T-helper 2 cell (primary cell): ENCODE measurements around the gene C1orf87.
"Not testable (repeated sequence)": the region's sequence is repeated elsewhere in the genome, so short reads cannot be mapped to it uniquely, and the experiment has no call there.

Source experiments
- DNase-seq, 5 experiments: peaks; one replicate each; pipeline versions ENCODE4 v3.0.0 to v3.0.0-alpha.2; 2012 to 2022

Gene C1orf87

GRCh38 chr1:59992040-59992820, 81.3 kb downstream of the C1orf87 start:
- DNase-seq: no peak

- no peak for DNase-seq
Observed at GRCh38 chr1:59990470-59990869, 83.1 kb downstream of the C1orf87 start.

GRCh38 chr1:59986516-59987310, 86.9 kb downstream of the C1orf87 start:
- DNase-seq: no peak

GRCh38 chr1:59985911-59986515, 87.6 kb downstream of the C1orf87 start:
- DNase-seq: no peak

GRCh38 chr1:59979666-59980065, 93.9 kb downstream of the C1orf87 start:
- DNase-seq: no peak

GRCh38 chr1:59978511-59978910, 95.1 kb downstream of the C1orf87 start:
- no peak for DNase-seq

- no peak for DNase-seq
Observed at GRCh38 chr1:59978026-59978425, 95.5 kb downstream of the C1orf87 start.

- DNase-seq: no peak
Observed at GRCh38 chr1:59977075-59977410, 96.5 kb downstream of the C1orf87 start.

- peak in 2 of 5 experiments; percentile 15 to 23 for DNase-seq
Observed at GRCh38 chr1:59976194-59977074, 97.1 kb downstream of the C1orf87 start.

GRCh38 chr1:59973719-59974118, 99.9 kb downstream of the C1orf87 start:
- no peak for DNase-seq

- no peak for DNase-seq
Observed at GRCh38 chr1:59972216-59972927, 101.2 kb downstream of the C1orf87 start.

GRCh38 chr1:59971464-59971911, 102.1 kb downstream of the C1orf87 start:
- peak in 3 of 5 experiments; percentile 7 to 19 (median 8) for DNase-seq

- DNase-seq: not testable (repeated sequence)
Observed at GRCh38 chr1:59969542-59970175, 103.9 kb downstream of the C1orf87 start.

- DNase-seq: not testable (repeated sequence)
Observed at GRCh38 chr1:59968746-59969145, 104.8 kb downstream of the C1orf87 start.

GRCh38 chr1:59967780-59968179, 105.8 kb downstream of the C1orf87 start:
- no peak for DNase-seq

GRCh38 chr1:59967141-59967697, 106.4 kb downstream of the C1orf87 start:
- no peak for DNase-seq

- no peak for DNase-seq
Observed at GRCh38 chr1:59952065-59952464, 121.5 kb downstream of the C1orf87 start.

GRCh38 chr1:59949648-59950047, 123.9 kb downstream of the C1orf87 start:
- DNase-seq: no peak

GRCh38 chr1:59948990-59949389, 124.6 kb downstream of the C1orf87 start:
- DNase-seq: no peak

GRCh38 chr1:59947047-59947938, 126.3 kb downstream of the C1orf87 start:
- DNase-seq: peak in 3 of 5 experiments; percentile 10 to 61 (median 19)
